ENCODE results near the gene OBSL1. TPM values are rescaled to one million over a fixed set of nuclear protein-coding genes. Genes with fewer than 3 reads are reported as not detected.

Gene OBSL1
- polyA plus RNA-seq, 3 donors = 64.3 to 87.8 (median 66.4) TPM

DNA sequence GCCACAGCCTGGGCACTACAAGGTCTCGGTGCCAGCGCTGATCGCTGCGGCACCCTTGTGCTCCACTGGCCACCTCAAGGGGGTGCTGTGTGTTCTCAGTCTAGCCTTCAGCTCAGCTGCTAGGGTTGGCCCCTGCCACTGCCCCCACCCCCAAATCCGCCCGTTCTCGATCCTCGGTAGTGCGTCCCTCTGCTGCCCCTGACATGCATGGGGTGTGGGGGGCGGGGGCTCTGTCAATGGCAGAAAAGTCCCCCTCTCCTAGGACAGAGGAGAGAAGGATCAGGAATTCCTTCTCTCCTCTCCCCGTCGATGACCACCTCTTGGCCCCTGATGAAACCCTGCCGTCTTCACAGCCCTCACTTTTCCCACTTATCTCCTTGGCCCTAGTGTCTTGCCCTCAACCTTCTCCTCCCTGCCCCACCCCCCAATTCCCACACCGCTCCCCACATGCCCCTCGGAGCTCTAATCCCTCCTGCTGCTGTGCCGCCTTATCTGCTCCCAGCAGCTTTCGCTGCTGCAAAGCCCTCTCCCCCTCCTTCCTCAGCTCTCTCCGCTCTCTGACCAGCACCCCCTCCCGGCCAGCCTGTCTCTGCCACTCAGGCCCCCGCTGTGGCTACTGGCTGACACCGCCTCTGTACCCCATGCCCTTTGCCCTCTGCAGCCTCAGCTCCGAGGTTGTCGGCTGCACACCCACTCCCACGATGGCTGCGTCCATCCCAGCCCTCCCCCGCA, 61.4 kb downstream of the OBSL1 start:
- 1 to 2% (median 1%) methylated on average over 23 to 26 of the region's 26 CpGs for WGBS, 3 donors
- no peak overlapping the region for H3K27ac ChIP-seq (ENCODE audit: low read depth, low read length)

DNA sequence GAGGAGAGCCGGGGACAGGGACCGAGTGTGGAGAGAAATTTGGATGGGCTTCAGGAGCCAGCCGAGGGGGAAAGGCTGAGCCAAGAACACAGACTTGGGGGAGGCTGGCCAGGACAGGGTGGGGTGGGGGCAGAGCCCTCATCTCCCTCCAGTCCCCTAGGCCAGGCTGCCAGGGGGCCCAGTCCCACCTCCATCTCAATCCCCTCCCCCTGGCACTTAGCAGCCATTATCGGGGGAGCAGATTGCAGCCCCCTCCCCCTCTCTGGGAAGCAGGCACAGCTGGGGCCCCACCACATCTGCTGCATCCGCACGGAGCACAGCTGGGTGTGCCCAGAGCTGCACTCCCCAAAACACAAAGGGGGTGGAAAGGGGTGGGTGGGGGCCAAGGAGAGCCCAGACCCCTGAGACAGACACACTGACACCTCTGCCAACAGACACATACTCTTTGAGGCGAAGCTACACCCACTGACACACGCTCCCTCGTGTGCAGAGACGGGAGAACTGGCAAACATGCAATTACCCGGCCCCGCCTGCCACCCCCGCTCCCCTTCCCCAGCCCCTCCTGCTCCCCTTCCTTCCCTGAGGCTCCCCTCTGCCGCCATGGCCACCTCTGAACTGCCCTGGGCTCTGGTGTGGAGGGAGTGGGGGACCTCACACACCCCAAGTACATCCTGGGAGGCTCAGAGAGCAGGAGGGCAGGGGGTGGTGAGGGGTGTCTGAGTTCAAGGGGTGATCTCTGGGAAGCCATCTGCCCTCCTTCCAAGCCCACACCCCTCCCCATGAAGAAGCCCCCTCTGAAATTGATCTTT, 62.2 kb downstream of the OBSL1 start:
- 6 to 14% (median 10%) methylated on average over 10 to 14 of the region's 14 CpGs for WGBS, 3 donors
- H3K27ac ChIP-seq (ENCODE audit: low read depth, low read length) = no peak overlapping the region

DNA sequence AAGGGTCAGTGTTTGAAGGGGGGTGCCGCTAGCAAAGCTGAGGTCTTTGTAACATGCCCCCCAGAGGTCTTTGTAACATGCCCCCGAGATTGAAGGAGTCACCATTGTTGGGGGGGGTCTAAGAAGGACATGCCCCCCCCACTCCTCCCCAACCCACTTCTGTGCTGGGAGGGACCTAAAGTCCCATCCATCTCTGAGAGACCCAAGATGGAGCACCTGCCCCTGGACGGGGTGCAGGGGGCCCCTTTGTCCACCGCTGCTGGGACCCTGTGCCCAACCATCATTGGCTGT, 63.0 kb downstream of the OBSL1 start:
- WGBS, 3 donors = 62 to 71% (median 64%) methylated on average over 4 of the region's 4 CpGs
- H3K27ac ChIP-seq (ENCODE audit: low read depth, low read length) = no peak overlapping the region

DNA sequence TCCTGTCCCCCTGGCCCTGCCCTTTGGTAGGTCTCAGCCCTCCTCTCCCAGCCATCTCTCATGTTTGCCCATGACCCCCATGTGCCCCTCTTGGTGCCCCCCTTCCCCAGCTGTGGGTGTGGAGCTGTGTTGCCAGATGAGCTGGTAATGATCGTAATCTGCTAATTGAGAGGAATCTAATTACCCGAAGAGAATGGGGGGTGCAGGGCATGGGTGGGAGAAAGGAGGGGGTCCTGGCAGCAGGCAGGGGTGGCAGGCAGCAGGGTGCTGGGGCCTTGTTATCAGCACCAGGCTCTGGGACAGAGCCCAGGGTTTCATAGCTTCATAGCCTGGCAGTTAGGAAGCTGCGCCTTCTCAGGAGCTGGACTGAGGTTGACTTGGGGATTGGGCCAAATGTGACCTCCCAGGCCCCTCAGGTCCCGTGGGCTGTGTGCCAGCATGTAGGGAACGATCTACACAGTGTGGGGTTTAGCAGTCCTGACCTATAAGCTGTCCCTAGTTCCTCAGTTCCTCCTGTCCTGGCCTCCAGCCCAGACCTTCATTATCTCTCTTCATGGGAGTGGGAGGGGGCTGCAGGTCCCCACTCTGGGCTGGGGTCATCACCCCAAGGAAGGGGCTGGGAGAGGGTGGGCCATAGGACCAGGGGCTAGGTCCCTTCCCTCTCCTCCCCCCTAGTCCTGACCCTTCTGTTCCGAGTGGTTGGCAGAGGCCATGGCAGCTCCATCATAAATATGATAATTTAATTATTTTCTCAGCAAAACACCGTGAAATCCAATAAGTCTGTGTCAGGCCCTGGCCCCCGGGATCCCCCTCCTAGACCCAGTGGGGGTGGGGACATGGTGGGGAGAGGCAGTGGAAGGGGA, 63.5 kb downstream of the OBSL1 start:
- 52 to 62% (median 58%) methylated on average over 8 of the region's 8 CpGs for WGBS, 3 donors
- no peak overlapping the region for H3K27ac ChIP-seq (ENCODE audit: low read depth, low read length)

DNA sequence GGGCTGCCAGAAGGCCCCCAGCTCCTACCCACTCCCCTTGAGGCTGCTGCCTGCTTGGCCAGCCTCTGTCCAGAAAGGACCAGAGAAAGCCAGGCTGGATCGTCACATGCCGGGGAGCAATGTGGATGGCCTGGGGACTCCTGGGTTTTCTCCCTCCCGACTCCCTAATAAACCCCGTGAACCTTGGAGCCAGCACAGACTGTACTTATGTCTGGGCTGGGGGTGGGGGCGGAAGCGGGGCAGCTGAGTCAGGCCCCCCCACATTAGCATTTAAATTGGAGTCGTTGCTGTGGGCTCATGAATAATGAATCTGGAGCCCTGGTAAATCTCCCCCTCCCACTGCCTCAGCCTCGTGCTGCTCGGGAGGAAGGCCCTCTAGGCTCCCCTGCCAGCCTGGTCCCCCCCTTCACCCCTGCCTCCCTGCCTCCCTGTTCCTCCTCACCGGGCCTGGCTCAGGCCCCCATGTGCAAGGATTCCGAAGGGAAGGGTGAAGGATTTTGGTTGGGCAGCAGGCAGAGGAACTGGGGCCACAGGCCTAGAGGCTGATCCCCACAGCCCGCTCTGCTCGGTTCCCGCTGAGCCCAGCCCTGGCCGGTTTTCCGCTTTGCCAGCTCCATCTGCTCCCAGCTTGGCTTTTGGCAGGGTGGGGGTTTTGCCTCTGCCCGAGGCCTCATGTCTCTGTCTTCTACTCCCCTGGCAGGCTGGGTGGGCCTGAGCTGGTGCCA, 64.4 kb downstream of the OBSL1 start:
- no peak overlapping the region for H3K27ac ChIP-seq (ENCODE audit: low read depth, low read length)
- WGBS, 3 donors = 78 to 87% (median 85%) methylated on average over 17 of the region's 17 CpGs

DNA sequence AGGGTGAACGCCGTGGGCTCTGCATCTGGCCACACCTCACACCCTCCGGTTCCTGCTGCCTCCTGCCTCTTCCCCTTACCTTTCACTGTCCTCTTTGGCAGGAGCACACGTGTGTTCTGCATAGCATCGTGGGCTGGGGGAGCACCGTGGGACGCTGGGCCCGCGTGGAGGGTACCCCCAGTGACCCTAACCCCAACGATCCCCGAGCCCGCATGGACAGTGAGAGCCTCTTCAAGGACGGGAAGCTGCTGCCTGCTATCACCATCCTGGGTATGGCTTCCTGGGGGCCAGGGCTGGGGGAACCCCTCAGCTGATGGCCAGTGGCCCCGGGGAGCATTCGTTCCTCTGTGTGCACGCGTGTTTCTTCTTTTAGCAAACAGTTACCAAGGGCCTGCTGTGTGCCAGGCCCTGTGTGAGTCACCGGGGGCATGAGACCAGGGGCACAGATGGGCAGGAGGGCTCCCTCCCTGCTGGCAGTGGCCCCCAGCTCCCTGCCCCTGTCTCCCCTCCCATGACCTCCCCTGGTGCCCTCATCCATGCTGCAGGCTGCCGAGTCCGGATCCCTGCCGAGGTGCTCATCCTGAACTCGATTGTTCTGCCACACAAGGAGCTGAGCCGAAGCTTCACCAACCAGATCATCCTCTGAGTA, 65.1 kb downstream of the OBSL1 start:
- no peak overlapping the region for H3K27ac ChIP-seq (ENCODE audit: low read depth, low read length)
- 85 to 89% (median 86%) methylated on average over 21 to 23 of the region's 23 CpGs for WGBS, 3 donors

DNA sequence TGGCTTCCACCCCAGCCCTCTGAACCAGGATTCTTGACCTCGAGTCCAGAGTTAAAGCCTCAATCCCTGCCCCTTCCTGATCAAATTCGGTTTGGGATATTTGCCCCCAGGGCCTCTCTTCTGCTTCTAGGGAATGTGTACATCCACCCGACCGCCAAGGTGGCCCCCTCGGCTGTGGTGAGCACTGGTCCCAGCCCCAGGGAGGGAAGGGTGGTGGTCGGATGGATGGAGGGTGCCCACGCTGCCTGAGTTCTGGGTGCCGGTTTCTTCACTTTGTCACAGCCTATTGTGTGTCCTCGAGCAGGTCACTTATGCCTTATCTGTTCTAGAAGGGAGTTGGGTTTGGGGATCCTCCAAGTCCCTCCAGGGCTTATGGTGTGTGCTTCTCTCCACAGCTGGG, 65.8 kb downstream of the OBSL1 start:
- 87 to 90% (median 90%) methylated on average over 9 of the region's 9 CpGs for WGBS, 3 donors
- no peak overlapping the region for H3K27ac ChIP-seq (ENCODE audit: low read depth, low read length)

DNA sequence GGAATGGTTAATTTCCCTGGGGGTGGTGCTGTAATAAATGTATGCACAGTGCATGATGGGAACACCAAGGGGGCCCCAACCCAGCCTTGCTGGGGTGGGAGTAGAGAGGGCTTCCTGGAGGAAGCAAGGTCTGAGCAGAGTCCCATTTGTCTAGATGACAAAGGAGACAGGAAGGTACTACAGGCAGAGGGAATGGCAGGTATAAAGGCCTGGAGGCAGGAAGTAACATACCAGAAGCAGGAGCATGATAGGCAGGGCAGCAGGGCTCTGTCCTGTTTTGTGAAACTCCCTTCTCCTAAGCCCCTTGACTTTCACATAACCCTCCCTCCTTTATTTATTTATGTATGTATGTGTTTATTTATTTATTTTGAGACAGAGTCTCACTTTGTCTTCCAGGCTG, 68.7 kb downstream of the OBSL1 start:
- no peak overlapping the region for H3K27ac ChIP-seq (ENCODE audit: low read depth, low read length)

DNA sequence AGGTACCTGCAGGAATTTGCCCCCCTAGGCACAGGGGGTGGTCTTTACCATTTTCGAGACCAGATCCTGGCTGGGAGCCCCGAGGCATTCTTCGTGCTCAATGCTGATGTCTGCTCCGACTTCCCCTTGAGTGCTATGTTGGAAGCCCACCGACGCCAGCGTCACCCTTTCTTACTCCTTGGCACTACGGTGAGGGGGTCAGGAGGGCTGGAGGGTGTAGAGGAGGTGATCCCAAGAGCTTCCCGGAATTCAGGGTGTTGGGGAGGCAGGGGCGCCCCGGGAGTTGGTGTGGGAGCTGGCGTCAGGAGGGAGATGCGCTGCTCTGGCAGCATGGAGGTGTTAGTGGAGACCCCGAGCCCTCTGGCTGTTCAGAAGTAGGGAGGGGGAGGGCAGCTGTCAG, 69.5 kb downstream of the OBSL1 start:
- 91 to 93% (median 91%) methylated on average over 14 of the region's 14 CpGs for WGBS, 3 donors

More for the DNA sequence above, 69.5 kb downstream of the OBSL1 start:
- no peak overlapping the region for H3K27ac ChIP-seq (ENCODE audit: low read depth, low read length)

Other genes starting within 250 kb of the OBSL1 start
- gene RESP18, start 238.8 kb downstream of the OBSL1 start, polyA plus RNA-seq = not detected
- gene DNPEP, start 183.6 kb downstream of the OBSL1 start, polyA plus RNA-seq = 100 to 1,000 TPM in 1 of 3 donors, 10 to 100 TPM in 2; 43.8 to 100 (median 95.8) TPM
- gene DES, start 153.2 kb downstream of the OBSL1 start, polyA plus RNA-seq = 10 to 100 TPM; 18.9 to 35.8 (median 25.4) TPM
- gene SPEG, start 136.7 kb downstream of the OBSL1 start, polyA plus RNA-seq = 10 to 100 TPM in 1 of 3 donors, 1 to 10 TPM in 2; 3.4 to 22.5 (median 6.8) TPM
- gene GMPPA, start 72.6 kb downstream of the OBSL1 start, polyA plus RNA-seq = 10 to 100 TPM; 27.5 to 39.9 (median 35.8) TPM
- under 1 TPM in 2 of 3 donors, not detected in 1; 0.02 to 0.11 TPM for gene ASIC4, start 57.1 kb downstream of the OBSL1 start, polyA plus RNA-seq
- 100 to 1,000 TPM in 1 of 3 donors, 10 to 100 TPM in 2; 15.7 to 113 (median 21.8) TPM for gene CHPF, start 27.7 kb downstream of the OBSL1 start, polyA plus RNA-seq
- gene TMEM198, start 27.5 kb downstream of the OBSL1 start, polyA plus RNA-seq = 1 to 10 TPM; 2.3 to 9.5 (median 3.7) TPM
- gene INHA, start 771 bp upstream of the OBSL1 start, polyA plus RNA-seq = 1 to 10 TPM in 1 of 3 donors, under 1 TPM in 2; 0.33 to 6.5 (median 0.56) TPM
- gene STK11IP, start 26.3 kb upstream of the OBSL1 start, polyA plus RNA-seq = 10 to 100 TPM; 13.0 to 16.8 (median 15.7) TPM
- gene SLC4A3, start 56.1 kb upstream of the OBSL1 start, polyA plus RNA-seq = 10 to 100 TPM in 1 of 3 donors, 1 to 10 TPM in 2; 2.7 to 10.7 (median 3.5) TPM

Data from adipose tissue (tissue), 3 donors.